GM13976 (cell line): ENCODE data around the gene KRTAP20-1.

Experiments used
- DNase-seq: peaks from one replicate; pipeline ENCODE4 v3.0.0; 2012; ENCODE audit warnings: low spot score
- in situ Hi-C: fragments of 300-500 bp; cut with MboI; formaldehyde crosslinking; loops from one replicate; pipeline ENCODE4 v1.12.0; 2022; ENCODE audit warnings: low sequenced_read_pairs, mixed read lengths, inconsistent platforms; ENCODE audit not compliant: unreplicated experiment
- TF ChIP-seq, protein P1 (sequence below): IDR thresholded peaks from 2 replicates; pipeline ENCODE4 v1.5.1; 2012; ENCODE audit warnings: borderline replicate concordance, mild to moderate bottlenecking; ENCODE audit not compliant: insufficient read depth; ENCODE audit errors: extremely low read depth, missing control alignments, control extremely low read depth

The KRTAP20-1 gene

DNA sequence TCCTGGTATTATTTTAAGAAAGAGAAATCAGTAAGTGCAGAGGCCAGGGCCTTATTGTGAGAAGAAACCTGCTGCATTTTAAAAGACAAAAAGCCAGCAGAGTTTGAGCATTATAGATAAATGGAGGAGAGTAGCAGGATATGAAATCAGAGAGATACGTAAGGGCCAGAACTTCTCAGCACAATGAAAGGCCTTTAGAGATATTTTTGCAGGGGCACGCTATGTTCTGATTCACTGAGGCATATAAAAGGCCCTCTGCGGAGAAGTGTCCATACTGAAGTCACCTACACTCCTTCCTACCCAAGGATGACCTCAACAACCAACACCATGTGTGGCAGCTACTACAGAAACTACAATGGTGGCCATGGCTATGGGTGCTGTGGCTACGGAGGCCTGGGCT is 24.1 kb upstream of the KRTAP20-1 start, which contains the start of gene KRTAP6-3:
Gene KRTAP6-3 (plus strand): TSS at position 301 of the 400 bp plus-strand sequence. CDS start 6 bp downstream, at position 307.
- DNase-seq = no peak
- TF ChIP-seq, protein P1, sequence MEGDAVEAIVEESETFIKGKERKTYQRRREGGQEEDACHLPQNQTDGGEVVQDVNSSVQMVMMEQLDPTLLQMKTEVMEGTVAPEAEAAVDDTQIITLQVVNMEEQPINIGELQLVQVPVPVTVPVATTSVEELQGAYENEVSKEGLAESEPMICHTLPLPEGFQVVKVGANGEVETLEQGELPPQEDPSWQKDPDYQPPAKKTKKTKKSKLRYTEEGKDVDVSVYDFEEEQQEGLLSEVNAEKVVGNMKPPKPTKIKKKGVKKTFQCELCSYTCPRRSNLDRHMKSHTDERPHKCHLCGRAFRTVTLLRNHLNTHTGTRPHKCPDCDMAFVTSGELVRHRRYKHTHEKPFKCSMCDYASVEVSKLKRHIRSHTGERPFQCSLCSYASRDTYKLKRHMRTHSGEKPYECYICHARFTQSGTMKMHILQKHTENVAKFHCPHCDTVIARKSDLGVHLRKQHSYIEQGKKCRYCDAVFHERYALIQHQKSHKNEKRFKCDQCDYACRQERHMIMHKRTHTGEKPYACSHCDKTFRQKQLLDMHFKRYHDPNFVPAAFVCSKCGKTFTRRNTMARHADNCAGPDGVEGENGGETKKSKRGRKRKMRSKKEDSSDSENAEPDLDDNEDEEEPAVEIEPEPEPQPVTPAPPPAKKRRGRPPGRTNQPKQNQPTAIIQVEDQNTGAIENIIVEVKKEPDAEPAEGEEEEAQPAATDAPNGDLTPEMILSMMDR = no peak
- in situ Hi-C loops = no loop called here

DNA sequence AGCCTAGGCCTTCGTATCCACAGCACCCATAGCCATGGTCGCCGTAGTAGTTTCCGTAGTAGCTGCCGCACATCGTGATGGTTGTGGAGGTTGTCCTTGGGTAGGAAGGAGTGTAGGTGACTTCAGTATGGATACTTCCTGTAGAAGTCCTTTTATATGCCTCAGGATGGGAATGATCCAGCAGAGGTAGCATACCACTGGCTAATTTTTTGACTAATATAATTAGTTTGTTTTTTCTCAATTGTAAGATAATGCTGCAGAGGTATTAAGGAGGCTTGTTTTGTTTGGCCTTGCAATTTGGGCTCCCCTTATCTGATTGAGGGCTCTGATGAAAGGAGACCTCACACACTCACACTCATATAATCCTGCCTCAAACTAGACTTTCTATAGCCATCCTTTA is 17.4 kb upstream of the KRTAP20-1 start, which contains the start of gene KRTAP6-2:
Gene KRTAP6-2 (minus strand): TSS at position 101 of the 400 bp plus-strand sequence. CDS start 28 bp downstream, at position 73.
- in situ Hi-C loops = no loop called here
- no peak for DNase-seq
- TF ChIP-seq, protein P1 = no peak

DNA sequence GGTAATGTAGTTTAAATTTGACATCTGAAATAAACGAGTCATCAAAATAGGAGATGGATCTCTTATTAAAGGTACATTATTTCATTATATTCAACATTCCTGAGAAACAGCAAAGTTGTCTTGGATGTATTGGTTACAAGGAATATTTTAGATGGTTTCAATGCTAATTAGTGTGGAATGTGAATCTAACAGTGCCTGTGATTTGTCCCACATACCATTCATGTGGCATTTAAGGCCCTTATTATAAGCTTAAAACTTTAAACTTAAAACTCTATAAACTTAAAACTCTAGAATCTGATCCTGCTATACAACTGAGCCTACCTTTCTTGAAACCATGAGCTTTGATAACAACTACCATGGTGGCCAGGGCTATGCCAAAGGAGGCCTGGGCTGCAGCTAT is 15.4 kb upstream of the KRTAP20-1 start, which contains the start of gene KRTAP22-1:
Gene KRTAP22-1 (plus strand): TSS at position 301 of the 400 bp plus-strand sequence.
- in situ Hi-C loops = no loop called here
- DNase-seq = no peak
- TF ChIP-seq, protein P1 = no peak

DNA sequence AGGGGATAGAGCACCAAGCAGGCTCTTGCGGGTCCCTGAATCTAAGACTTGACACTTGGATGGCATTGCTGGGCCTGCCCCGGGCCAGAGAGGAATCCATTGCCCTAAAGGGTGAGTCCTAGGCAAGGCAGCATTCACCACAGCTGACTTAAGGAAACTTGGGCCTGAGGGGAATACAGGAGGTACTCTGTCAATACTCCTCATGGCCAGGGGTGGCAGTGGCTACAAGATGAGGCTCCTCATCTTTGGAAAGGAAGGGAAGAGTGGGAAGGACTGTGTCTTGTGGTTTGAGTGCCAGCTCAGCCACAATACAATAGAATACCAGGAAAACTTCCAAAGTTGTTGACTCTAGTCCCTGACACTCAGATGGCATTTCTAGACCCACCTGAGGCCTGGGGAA is 10.3 kb upstream of the KRTAP20-1 start:
- DNase-seq = no peak
- TF ChIP-seq, protein P1 = no peak
- in situ Hi-C loops = no loop called here

GRCh38 chr21:30612132-30612531 is 4.1 kb upstream of the KRTAP20-1 start:
- in situ Hi-C loops = no loop called here
- TF ChIP-seq, protein P1 = no peak
- no peak for DNase-seq

- no peak for DNase-seq
- in situ Hi-C loops = no loop called here
Measured at GRCh38 chr21:30613836-30614235, 2.4 kb upstream of the KRTAP20-1 start, which contains the start of gene KRTAP6-1. Gene KRTAP6-1 (minus strand): TSS chr21:30613930. CDS start chr21:30613904, 26 bp downstream.

More at GRCh38 chr21:30613836-30614235, 2.4 kb upstream of the KRTAP20-1 start, which contains the start of gene KRTAP6-1:
- TF ChIP-seq, protein P1 = no peak
